ENCODE data around the gene CHSY1.
A peak's percentile ranks its signal among the peaks of the same experiment; 100 is the strongest.
"Not testable (repeated sequence)": the region's sequence is repeated elsewhere in the genome, so short reads cannot be mapped to it uniquely, and the experiment has no call there.

Gene CHSY1, protein sequence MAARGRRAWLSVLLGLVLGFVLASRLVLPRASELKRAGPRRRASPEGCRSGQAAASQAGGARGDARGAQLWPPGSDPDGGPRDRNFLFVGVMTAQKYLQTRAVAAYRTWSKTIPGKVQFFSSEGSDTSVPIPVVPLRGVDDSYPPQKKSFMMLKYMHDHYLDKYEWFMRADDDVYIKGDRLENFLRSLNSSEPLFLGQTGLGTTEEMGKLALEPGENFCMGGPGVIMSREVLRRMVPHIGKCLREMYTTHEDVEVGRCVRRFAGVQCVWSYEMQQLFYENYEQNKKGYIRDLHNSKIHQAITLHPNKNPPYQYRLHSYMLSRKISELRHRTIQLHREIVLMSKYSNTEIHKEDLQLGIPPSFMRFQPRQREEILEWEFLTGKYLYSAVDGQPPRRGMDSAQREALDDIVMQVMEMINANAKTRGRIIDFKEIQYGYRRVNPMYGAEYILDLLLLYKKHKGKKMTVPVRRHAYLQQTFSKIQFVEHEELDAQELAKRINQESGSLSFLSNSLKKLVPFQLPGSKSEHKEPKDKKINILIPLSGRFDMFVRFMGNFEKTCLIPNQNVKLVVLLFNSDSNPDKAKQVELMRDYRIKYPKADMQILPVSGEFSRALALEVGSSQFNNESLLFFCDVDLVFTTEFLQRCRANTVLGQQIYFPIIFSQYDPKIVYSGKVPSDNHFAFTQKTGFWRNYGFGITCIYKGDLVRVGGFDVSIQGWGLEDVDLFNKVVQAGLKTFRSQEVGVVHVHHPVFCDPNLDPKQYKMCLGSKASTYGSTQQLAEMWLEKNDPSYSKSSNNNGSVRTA

DNA sequence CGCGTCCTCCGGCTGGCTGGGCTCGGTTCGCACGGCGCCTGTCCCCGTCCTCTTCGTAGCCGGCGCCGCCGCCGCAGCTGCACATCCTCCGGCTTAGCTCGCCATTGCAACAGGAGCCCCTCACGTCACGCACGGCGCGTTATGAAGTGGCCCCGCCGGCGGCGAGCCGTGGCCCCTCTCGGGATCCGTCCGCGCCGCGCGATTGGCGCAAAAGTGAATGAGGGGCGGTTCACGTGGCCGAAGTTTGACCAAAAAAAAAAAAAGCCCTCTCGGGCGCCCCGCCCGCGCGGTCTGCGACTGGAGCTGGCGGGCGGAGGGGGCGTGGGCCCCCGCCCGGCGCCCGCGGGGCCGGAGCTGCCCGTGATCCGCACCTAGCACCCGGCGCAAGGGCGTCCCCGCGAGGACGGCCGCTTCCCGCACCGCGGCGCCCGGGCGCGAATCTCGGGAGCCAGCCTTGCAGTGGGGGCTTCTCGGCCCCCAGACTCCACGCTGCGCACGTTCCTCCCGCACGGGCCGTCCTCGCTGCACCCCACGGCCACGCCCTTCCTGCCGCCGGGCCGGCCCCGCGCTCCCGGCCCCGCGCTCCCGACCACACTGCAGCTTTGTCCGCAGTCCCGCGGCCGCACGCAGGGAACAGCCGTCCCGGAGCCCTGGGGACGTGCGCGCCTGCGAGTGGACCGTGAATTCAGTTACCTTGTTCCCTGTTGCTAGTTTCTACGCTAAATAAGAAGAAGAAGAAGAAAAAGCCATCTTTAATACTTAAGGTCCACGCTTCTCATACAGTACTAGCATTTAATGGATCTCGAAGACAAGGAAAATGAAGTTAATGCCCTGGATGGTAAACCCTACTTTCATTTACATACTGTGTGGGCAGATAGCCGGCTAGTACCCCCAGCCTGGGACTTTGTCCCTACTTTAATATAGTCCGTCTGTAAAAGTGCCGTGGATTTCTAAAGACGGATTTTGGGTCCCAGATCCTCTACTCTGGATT, at the start of gene CHSY1:
CHSY1 (minus strand) TSS at position 219 of the 991 bp plus-strand sequence. CDS start 592 bp downstream, outside the sequence.
- DNase-seq (ENCODE audit: low read depth in 4 of 4, low spot score in 1 of 4), result peak; percentile 64 to 83 (median 73)

DNA sequence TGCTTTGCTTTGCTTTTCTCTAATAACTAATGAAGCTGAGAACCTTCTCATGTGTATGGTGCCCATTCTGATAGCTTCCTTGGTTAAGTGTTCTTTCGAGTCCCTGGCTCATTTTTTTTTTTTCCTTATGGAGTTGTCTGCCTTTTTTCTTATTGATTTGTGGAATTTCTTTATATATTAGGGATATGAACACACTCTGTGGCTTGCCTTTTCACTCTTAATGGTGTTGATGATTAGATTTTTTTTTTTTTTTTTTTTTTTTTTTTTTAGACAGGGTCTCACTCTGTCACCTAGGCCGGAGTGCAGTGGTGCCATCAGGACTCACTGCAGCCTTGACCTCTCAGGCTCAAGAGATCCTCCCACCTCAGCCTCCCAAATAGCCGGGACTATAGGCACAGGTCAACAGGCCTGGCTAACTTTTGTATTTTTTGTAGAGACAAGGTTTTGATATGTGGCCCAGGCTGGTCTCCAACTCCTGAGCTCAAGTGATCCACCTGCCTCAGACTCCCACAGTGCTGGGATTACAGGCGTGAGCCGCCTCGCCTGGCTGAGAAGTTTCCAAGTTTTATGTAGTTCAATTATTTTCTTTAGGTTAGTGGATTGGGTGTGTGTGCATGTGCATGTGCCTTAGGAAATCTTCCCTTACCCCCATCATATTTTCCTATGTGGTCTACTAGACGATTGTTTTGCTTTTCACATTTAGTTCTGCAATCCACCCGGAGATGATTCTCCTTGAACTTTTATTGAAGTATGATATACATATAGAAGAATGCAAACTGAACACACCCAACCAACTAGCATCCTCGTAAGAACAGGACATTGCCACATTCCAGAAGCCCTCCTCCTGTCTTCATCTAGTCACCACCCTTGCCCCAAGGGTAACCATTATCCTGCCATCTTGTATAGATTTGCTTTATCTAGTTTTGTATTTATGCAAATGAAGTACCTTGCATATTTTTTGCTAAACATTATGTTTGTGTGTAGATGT, 44.9 kb upstream of the CHSY1 start:
- DNase-seq (ENCODE audit: low read depth in 4 of 4, low spot score in 1 of 4), result no peak

DNA sequence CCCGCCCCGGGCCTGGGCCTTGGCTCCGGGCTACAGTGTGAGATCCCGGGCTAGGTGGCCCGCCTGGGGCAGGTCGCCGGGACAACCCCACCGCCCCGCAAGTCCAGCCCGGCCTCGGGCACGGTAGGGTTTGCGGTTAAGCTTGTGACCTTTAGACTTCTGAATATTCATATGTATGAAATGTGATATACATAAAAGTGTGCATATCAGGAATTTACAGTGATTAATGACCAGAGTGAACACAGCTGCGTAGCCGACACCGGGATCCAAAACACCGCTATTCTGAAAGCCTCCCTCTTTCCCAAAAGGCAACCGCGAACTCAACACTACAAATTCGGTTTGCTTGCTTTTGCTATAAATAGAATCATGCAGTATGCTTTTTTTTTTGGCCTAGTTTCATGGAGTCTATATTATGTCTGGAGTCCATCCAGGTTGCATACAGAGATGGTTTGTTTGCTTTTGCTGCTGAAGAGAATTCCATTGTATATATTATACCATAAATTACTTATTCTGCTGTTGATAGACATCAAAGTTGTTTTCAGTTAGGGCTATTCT, 43.8 kb upstream of the CHSY1 start:
- no peak for DNase-seq (ENCODE audit: low read depth in 4 of 4, low spot score in 1 of 4)

DNA sequence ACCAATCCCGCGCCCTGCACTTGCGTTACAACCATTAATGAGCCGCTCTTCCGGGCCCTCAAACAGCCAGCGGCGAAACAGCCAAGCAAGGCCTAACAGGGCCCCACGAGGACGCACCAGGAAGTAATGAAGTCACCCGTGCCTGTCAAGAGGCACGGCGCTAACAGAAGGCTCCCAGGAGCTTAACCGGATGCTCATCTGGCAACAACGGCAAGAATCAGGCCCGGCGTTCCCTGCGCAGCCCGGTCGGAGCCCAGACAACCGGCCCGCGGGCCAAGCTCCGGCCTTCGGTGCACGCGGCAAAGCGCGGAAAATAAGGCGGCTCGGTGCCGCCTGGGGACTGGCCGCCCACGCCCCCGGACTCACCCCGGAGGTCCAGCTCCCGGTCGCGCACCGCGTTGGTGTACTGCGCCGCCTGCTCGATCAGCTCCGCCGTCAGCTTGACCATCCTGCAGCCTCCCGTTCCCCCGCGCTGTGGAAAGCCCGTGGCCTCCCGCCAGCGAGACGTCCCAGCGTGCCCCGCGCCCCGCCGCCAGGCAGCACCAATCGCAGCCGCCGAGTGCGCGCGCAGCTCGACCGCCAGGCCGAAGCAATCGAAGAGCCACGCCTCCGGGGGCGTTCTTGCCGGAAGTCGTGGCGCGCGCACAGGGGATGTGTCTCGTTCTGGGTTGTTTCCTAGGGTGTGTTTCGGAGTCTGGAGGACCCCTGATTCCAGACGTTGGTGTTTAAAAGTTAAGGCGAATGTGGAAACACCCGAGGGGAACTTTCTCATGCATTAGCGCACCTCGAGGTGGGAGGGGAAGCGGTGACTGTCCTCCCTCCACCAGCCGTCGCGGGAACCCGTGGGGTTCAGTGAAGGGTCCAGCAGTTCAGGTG, 43.1 kb upstream of the CHSY1 start, which contains the start of gene SNRPA1:
SNRPA1 (minus strand) TSS at position 518 of the 876 bp plus-strand sequence; CDS start at position 448, 70 bp downstream.
- peak; percentile 96 to 97 (median 96) for DNase-seq (ENCODE audit: low read depth in 4 of 4, low spot score in 1 of 4)

DNA sequence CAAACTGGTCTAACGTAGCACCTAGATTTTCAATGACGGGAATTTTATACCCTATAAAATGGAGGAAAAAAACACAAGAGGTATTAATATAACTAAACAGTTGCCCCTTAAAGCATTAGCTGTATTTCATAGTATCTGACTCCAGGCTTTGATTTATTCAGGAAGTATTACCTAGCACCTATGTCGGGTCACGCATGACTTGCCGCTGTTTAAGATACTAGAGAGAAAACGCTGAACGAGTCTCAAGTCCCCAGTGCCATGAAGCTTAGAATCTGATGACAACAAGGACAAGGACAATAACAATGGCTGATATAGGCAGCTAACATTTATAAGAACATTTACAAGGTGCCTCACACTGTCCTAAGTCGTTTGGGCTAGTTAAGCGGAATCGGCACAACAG, 41.3 kb upstream of the CHSY1 start:
- no peak for DNase-seq (ENCODE audit: low read depth in 4 of 4, low spot score in 1 of 4)

DNA sequence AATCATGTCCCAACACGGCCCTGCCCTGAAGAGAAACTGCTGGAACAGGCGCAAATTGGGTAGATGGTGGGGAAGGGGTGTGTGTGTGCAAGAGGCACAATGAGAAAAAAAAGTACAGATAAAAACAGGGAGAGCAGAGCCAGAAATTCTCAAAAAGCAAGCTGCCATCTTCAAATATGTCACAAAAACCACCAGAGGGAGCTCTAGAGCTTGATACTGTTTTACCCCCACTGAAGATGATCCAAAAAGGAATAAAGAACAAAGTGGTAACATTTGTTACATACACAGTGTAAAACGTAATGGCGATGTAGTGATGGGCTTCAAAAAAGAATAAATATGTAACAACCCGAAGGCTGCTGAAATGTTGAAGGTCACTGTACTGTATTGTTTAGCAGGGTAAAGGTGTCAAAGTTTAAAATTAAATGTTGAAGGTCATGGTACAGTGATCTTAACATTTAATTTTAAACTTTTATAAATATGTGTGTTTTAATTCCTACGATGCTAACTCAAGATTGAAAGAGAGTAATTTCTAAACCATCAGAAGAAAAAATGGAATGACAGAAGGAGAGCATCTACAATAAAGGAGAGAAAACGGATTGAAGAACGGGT, 37.2 kb upstream of the CHSY1 start:
- no peak for DNase-seq (ENCODE audit: low read depth in 4 of 4, low spot score in 1 of 4)

DNA sequence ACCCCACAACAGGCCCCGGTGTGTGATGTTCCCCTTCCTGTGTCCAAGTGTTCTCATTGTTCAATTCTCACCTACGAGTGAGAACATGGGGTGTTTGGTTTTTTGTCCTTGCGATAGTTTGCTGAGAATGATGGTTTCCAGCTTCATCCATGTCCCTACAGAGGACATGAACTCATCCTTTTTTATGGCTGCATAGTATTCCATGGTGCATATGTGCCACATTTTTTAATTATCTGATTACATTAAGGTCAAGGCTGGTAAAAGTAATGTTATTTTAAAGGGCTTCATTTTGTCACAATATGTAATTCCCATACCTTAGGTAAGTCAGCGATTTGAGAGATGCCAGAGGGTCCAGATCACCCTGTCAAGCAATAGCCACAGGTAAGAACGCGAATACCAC, 35.5 kb upstream of the CHSY1 start:
- DNase-seq (ENCODE audit: low read depth in 4 of 4, low spot score in 1 of 4), result not testable (repeated sequence)

DNA sequence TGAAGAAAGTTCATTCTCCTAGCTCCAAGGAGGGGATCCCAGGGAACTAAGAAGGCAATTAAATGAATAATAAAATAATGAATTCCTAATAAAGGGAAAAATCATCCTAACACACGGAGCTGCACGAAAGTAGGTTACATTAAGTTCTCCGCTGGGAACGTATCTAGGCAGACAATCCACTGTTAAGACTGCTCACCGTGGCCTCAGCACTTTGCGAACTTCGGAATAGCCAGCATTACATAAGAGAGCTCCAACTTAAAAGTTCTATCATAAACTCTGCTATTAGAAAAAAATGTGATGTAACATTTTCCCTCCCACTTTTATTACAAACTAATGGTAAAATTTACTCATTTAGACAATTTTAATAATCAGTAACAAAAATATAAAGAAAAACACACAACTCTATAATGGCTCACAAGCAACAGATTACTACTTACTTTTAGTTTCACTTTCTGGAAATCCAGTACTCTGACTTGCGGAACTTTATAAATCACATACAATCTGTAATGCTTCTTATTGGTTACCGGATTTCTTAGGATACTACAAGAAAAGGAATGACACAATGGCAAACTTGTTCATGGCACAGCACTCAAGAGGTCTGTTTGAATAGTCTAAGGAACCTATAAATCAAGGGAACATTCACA, 34.7 kb upstream of the CHSY1 start:
- DNase-seq (ENCODE audit: low read depth in 4 of 4, low spot score in 1 of 4), result no peak

DNA sequence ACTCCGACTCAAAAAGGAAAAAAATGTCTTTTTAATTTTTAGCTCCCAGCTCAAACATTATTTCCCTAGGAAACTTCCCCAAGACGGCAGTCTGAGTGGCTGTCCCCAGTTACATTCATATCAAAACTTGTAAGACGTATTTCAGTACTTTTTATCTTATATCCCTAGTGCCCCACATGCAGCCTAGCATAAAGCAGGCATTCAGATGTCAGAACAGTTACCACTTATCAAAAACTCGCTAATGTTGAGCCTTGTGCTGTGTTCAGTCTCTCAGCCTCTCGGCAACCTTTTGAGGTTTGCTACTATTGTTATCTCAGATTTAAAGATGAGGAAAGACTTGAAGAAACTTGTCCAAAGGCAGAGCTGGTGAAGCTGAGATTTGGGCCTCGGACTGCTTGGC, 32.1 kb upstream of the CHSY1 start:
- DNase-seq (ENCODE audit: low read depth in 4 of 4, low spot score in 1 of 4), result no peak

DNA sequence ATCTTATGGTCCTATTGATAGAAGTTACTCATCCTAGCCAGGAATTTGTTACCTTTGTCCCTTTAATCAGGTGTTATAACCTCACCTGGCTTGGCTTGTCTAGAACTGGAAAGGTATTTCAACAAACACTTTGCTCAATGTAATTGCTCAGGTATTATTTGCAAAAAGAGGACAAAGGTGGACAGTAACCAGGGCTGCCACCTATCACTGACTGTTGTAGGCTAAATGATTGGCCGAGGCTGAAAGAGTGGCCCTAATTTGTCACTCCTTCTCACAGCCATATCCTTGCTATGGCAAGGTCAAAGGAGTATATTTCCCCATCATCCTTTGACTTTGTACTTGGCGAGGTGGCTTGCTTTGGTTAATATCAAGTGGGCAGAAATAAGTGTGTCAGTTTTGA, 28.2 kb upstream of the CHSY1 start:
- no peak for DNase-seq (ENCODE audit: low read depth in 4 of 4, low spot score in 1 of 4)

DNA sequence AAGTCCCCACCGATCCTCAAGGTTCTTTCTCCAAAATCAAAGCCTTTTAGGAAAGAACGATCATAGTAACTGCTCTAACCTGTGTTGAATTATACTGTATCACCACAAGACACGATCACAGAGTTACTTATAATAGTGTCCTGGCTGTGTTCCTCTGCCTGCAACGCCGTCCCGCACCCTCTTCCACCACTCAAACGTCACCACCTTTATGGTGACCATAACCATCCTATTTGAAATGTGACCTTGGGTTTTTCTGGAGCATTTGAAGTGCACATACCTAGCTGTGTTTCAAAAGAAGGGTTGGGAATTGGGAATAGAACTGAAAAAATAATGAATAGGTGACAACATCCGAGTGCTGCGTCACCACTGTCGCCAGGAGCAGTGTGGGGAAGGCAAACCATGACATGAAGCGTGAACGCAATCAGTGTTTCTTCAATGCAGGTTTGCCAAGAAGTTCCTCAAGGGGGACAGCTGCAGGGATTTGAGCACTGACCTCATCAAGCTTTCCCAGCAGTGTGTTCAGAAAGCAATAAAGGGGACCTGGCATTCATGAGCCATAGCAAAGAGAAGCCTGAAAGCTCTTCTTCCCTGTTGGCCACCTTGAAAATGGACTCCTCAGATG, 26.2 kb upstream of the CHSY1 start:
- no peak for DNase-seq (ENCODE audit: low read depth in 4 of 4, low spot score in 1 of 4)

DNA sequence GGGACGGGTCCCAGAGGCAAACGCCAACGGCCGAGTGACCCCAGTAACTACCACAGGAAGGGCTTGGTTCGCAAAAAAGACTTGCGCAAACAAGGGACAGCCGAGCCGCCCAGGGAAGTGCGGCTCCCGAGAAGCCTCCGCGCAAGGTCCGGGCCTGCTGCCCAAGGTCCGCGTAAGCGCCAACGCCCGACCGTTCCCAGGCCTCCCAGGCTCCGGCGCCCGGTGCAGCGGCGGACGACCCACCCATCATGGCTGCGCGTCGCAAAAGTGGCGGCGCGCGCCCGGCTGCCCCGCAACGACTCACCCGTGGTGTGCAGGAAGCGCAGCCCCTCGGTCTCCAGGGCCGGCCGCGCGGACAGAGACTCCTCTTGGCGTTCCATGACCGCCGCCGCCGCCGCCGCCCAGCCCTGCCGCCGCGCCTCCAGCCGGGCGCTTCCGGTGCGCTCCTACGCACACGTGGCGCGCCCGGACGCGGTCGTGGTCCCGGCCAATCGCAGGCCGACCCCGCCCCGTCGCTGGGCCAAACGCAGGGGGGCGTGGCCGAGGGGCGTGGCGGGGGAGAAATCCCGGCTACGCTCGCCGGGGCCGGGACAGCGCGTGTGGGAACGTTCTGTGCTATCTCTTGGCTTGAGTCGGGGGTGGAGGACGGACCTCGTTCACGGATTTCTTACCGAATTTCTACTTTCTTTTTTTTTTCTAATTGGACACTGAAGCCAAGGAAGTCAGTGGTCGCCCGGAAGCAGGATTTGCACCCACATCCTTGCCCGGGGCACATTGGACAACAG, 25.4 kb upstream of the CHSY1 start, which contains the start of gene SELENOS:
SELENOS (minus strand) TSS at position 448 of the 785 bp plus-strand sequence; CDS start at position 380, 68 bp downstream.
- peak; percentile 83 to 87 (median 86) for DNase-seq (ENCODE audit: low read depth in 4 of 4, low spot score in 1 of 4)

DNA sequence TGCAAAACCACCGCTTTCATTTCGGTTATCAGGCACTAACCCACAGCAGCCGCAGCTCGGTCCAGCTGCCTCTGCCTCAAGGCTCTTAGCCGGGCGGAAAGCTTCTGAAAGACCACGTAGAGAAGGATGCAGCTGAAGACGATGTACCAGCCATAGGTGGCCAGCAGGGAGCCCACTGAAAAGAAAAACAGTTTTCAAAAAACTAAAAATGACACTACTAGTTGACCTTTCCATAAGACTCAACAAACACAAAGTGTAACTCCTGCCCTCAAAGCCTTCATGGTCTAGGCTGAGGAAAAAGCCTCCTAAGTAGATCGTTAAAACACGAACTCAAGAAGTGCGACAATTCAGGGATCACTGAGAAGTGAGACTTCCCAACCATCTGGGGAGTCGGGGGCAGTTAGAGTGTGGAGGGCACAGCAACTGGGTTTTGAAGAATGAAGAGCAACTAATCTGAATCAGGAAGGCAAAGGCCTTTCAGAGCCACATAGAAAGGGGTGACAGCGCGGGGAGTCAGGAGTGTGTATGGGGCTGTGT, 24.7 kb upstream of the CHSY1 start:
- no peak for DNase-seq (ENCODE audit: low read depth in 4 of 4, low spot score in 1 of 4)

DNA sequence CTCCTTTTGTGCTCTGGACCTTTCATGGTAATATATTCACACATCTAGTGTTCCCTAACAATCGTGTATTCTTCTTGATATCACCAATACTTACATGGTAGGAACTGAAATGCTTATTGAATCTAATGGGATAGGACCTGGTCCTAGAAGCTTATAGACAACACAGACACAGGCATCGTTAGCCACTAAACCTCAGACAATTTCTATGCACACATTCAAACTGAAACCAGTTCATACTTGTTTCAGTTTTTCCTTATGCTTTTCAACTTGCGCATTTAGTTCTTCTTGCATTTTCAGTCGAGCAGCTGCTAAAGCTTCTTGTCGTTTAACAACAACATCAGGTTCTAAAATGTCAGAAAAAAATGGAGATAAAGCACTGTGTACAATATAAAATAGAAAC, 23.2 kb upstream of the CHSY1 start:
- DNase-seq (ENCODE audit: low read depth in 4 of 4, low spot score in 1 of 4), result no peak

DNA sequence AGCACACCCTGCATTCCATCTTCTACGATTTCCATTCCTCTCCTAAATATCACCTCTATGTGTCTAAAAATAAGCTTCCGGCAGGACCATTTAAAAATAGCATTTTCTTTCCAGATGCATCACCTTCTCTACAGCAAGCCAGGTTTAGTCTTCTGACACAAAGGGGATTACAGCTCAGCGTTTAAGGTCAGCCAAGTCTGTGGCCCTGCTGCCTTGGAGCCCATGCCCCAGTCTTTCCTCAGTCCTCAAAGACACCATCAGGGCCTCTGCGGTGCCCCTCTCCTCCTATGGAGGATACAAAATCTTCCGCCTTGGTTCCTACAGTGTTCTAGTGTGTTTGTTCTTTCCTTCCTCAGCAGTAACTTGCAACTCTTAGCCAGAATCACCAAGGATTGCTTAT, 21.7 kb upstream of the CHSY1 start:
- DNase-seq (ENCODE audit: low read depth in 4 of 4, low spot score in 1 of 4), result no peak

DNA sequence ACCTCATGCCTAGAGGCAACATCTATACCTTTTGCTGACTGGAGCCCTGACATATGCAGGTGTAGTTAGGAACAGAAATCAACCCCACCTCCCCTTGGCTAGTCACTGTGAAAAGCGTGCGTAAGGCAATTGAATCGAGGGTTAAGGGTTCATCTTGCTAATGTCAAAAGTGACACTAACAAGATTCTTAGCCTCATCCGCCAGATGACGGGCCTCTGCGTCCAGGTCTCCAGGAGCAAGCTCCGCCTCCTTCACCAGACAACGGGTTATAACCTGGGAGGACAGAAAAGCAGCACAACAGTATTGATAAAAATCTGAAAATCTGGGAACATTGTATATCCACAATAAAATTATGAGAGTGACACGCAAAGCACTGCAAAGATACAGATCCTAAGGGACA, 20.7 kb upstream of the CHSY1 start:
- no peak for DNase-seq (ENCODE audit: low read depth in 4 of 4, low spot score in 1 of 4)
